LNCaP clone FGC (cell line): ENCODE measurements around the gene HAGH.

Source experiments
- DNase-seq: peaks from one replicate; pipeline ENCODE4 v3.0.0-alpha.2; 2011; ENCODE audit warnings: low read depth
- H3K4me3 ChIP-seq: 2 replicates; pipeline ENCODE4 v1.5.1; 2011; ENCODE audit warnings: mild to moderate bottlenecking, low read depth, low read length, control low read depth
- TF ChIP-seq, protein P1 (sequence below): IDR thresholded peaks from 2 replicates; pipeline ENCODE4 v1.5.1; 2012; ENCODE audit warnings: mild to moderate bottlenecking; ENCODE audit not compliant: control insufficient read depth, insufficient read depth; ENCODE audit errors: extremely low read depth

HAGH gene

DNA sequence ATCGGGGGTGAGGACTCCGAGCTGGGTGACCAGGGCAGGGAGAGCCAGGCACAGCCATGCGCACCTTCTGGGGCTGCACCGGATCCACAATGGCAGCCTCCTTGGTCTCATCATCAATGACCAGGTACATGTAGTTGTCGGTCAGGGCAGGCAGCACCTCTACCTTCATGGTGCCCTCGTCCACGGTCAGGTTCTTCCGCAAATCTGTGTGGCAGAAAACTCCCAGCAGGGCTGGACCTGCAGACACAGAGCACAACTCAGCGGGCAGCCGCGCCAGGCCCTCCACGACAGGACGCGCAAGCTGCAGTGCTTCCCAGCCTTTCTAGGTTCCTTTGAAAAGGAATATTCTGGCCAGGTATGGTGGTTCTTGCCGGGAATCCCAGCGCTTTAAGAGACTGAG lies 3.8 kb downstream of the HAGH start:
- TF ChIP-seq, protein P1, sequence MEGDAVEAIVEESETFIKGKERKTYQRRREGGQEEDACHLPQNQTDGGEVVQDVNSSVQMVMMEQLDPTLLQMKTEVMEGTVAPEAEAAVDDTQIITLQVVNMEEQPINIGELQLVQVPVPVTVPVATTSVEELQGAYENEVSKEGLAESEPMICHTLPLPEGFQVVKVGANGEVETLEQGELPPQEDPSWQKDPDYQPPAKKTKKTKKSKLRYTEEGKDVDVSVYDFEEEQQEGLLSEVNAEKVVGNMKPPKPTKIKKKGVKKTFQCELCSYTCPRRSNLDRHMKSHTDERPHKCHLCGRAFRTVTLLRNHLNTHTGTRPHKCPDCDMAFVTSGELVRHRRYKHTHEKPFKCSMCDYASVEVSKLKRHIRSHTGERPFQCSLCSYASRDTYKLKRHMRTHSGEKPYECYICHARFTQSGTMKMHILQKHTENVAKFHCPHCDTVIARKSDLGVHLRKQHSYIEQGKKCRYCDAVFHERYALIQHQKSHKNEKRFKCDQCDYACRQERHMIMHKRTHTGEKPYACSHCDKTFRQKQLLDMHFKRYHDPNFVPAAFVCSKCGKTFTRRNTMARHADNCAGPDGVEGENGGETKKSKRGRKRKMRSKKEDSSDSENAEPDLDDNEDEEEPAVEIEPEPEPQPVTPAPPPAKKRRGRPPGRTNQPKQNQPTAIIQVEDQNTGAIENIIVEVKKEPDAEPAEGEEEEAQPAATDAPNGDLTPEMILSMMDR: no peak
- H3K4me3 ChIP-seq: no peak overlapping the region
- DNase-seq: no peak

DNA sequence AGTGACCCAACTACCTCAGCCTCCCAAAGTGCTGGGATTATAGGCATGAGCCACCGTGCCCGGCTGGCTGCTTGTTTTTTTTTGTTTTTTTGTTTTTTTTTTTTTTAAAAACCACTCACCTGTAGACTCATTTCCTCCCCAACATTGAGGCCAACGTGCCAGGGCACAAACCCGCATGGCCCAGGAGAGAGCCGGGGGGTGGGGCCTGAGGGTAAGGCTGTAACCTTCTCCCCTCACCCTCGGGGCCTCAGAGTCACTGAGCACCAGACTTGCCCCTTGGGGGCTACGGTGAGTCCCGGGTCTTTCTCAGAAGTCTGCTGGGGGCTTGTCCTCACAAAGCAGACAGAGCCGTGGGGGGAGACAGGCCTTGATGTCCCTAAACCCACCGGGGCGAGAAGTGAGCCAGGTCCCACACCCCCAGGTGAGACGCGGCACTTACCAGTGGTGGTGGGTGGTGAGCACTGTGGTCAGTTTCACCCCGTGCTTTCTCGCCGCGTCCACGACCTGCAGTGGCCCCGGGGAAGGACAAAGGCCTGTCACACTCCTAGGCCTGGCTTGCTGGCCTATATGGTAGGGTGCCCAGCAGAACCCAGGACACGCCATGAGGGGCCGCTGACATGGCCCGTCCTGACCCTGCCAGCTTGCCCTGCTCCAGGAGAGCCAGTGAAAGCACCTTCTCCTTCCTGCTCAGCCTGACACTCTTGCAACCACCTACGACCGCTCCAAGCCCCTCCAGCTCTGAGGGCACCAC lies 4.6 kb downstream of the HAGH start:
- TF ChIP-seq, protein P1: no peak
- DNase-seq: no peak
- no peak overlapping the region for H3K4me3 ChIP-seq

DNA sequence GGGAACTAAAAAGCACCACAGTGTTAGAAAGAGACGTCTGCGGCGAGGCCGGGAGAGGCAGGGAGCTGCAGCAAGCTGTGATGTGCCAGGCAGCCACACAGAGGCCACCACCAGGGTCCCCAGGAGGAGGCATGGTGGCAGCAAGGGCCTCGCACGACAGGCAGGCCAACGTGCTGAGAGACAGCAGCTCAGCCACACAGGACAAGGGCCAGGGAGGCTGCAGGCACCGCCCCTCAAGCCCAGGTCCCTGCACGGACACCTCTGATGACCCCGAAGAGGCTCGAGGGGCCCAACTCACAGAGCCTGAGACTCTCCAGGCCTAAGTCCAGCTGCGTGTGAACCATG lies 5.7 kb downstream of the HAGH start:
- H3K4me3 ChIP-seq: no peak overlapping the region
- no peak for DNase-seq
- TF ChIP-seq, protein P1: no peak

DNA sequence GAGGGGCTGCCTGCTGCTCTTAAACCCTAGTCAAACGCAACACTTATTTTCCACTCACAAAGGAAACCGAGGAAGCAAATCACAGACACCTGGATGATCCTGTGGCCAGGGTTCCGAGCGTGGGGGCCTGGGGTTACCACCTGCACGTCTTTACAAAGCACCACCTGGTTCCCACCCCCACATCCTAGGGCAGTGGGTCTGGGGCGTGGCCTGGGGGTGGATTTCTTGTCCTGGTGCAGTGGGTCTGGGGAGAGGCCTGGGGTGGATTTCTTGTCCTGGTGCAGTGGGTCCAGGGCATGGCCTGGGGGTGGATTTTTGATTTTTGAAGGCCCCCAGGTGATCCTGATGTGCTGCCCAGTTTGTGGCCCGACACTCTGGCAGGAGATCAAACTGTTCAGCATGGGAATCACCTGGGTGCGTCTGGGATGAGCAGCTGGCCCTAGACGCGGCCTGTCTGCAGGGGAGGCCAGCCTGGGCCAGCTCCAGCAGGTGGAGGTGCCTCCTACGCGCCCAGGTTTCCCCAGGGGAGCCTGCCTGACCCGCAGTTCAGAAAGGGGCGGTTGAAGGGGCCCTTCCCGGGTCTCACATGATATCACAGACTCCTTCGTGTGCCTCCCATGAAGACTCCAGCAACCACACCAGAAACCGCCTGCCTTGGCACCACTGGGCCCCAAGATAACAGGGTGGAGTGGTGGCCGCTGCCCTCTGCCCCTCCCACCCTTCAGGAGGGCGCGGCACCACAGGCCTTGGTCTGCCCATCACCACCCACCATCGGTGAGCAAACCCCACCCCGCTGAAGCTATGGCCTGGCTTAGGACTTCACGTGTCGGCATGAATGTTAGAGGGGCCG lies 6.3 kb downstream of the HAGH start:
- no peak for DNase-seq
- TF ChIP-seq, protein P1: no peak
- no peak overlapping the region for H3K4me3 ChIP-seq

DNA sequence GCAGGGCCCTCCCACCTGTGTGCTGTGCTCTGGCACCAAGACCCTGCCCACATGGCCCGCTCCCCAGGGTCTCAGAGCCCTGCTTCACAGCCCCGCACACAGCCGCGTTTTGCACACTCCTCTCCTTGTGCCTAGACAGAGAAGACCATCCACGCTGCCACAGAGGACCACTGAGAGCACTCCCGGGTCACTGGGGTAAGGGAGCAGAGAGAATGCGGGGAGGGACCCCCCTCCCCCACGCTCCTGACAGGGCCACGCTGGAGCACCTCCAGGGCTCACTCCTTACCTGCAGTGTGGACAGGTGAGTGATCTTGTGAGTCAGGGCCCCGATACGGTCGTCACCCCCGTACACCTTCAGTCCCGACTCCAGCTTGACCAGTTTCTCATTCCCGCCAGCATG lies 7.0 kb downstream of the HAGH start:
- H3K4me3 ChIP-seq: no peak overlapping the region
- DNase-seq: no peak
- TF ChIP-seq, protein P1: no peak

DNA sequence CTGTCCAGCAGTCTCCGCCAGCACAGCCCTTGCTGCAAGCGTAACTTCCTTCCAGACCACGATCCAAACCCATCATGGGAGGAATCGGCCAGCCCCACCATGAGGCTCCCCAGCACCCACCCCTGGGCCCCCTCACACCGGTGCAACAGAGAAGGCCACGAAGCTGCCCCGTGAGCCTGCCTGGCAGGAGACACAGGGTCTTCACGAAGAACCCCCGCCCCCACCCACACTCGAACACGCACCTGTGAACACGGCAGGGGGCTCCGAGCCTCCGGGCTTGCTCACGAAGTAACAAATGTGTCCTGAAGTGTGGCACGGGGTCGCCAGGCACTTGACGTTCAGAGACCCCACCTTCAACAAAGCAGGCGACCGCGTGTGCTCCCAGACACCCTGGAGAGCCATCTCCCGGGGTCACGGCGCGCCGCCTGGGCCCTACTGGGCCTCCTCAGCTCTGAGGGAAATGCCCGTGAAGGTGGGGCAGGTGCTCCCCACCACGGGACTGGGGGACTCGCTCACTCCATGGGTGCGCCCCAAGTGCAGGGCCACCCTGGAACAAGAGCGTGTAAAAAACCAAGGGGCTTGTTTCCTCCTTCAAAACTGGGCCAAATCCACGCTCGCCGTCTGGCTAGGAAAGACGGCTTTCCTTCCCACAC lies 7.6 kb downstream of the HAGH start:
- no peak overlapping the region for H3K4me3 ChIP-seq
- DNase-seq: no peak
- TF ChIP-seq, protein P1: no peak
